Large intestine (tissue), 12 donors: ENCODE results near the gene GPER1. TPM values are rescaled to one million over a fixed set of nuclear protein-coding genes. Genes with fewer than 3 reads are reported as not detected.
"Not testable (repeated sequence)": the region's sequence is repeated elsewhere in the genome, so short reads cannot be mapped to it uniquely, and the experiment has no call there.

Source experiments
- DNase-seq, 2 donors: peaks; one replicate each; pipeline versions ENCODE4 v3.0.0 to v3.0.0-alpha.2; 2013
- H3K27ac ChIP-seq: one replicate; pipeline ENCODE4 v1.5.1; 2013; ENCODE audit warnings: low read length
- H3K27me3 ChIP-seq: 2 replicates; pipeline ENCODE4 v1.6.1; 2013; ENCODE audit warnings: low read length; ENCODE audit not compliant: control insufficient read depth, insufficient read depth
- H3K36me3 ChIP-seq: 2 replicates; pipeline ENCODE4 v1.6.1; 2013; ENCODE audit warnings: low read length; ENCODE audit not compliant: control insufficient read depth, insufficient read depth
- H3K4me1 ChIP-seq: one replicate; pipeline ENCODE4 v1.6.1; 2013; ENCODE audit warnings: low read length; ENCODE audit not compliant: control insufficient read depth, insufficient read depth
- H3K4me3 ChIP-seq: one replicate; pipeline ENCODE4 v1.5.1; 2013; ENCODE audit warnings: low read length
- H3K9me3 ChIP-seq: one replicate; pipeline ENCODE4 v1.6.1; 2013; ENCODE audit warnings: mild to moderate bottlenecking, low read depth, low read length, moderate library complexity; ENCODE audit not compliant: control insufficient read depth
- WGBS: methylation state at CpG from one replicate; pipeline ENCODE4 v1.1.5; 2013; ENCODE audit warnings: low lambda C conversion rate; ENCODE audit not compliant: insufficient coverage; 5-methylcytosine and 5-hydroxymethylcytosine counted together
- long read RNA-seq, 11 donors: transcript quantifications; one replicate each; lab custom pipeline, GENCODE V29; 2026
- polyA plus RNA-seq: library from polyadenylated mRNA; unstranded; fragments of 120-200 nt; gene quantifications from one replicate; pipeline ENCODE4 v1.2.1, GENCODE V29; 2013

The GPER1 gene
- 1.1 TPM for polyA plus RNA-seq
- long read RNA-seq, donor 1, partial matches to known transcripts = 0 of 2 reads
- long read RNA-seq, donor 1, other reads (novel, unspliced or antisense) = 0 of 2 reads
- long read RNA-seq, donor 2, partial matches to known transcripts = 0 of 2 reads
- long read RNA-seq, donor 2, other reads (novel, unspliced or antisense) = 0 of 2 reads
- long read RNA-seq, donor 3 = 0 reads
- long read RNA-seq, donor 4 = 0 reads
- long read RNA-seq, donor 5, partial matches to known transcripts = 0 of 1 reads
- long read RNA-seq, donor 5, other reads (novel, unspliced or antisense) = 0 of 1 reads
- long read RNA-seq, donor 6 = 0 reads
- long read RNA-seq, donor 7 = 0 reads
- long read RNA-seq, donor 8 = 0 reads
- long read RNA-seq, donor 9, partial matches to known transcripts = 0 of 1 reads
- long read RNA-seq, donor 9, other reads (novel, unspliced or antisense) = 0 of 1 reads
- long read RNA-seq, donor 10 = 0 reads
- long read RNA-seq, donor 11 = 0 reads

DNA sequence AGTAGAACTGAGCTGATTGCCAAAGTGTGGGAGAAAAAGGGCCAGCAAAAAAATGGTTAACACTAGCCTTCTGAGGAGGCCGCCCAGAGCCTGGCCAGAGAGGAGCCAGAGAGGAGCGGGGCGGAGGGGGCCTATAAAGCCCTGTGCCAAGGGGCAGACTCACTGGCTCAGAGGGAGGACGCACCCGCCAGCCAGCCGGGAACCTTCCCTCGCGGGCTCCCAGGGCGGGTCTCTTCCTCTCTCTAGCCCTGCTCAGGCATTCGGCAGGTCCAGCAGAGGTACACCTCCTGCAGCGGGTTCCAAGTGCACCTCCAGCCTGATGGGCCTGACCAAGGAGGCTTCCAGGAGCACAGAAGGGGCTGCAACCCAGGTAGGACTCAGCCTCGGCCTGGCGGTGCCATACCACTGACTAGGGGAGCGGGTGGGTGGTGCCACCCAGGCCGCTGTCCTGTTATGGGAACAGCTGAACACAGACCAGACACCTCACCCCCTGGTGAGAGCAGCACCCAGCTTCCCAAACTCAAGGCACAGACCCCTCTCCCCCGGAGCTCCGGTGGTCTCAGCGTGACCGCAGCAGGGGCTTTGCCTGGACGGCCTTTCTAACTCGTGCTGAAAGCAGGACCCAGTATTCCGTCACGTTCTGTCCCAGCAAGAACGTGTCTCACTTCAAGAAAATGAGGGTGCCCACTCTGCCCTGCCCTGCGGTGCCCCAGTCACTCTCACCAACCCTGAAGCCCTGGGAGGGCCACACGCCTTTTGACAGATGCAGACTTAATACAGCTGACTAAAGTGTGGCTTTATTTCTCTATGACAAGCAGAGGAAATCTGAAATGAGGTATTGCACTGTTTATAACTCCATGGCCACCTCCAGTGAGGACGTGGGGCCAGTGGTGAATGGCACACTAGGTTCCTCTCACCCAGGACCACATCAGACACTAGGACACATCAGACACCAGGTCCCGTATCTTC lies at the start of gene GPER1:
TSS of gene GPER1 (plus strand) at position 162 of the 969 bp plus-strand sequence. CDS start 3,616 bp downstream, outside the sequence.
- Histone ChIP-seq H3K27ac (no peak within 1 kb of the TSS), H3K4me1 (peaks cover 20% of the 10 kb centered on the region), H3K9me3 (peaks cover 6% of the 10 kb centered on the region), H3K36me3 (peaks cover 9% of the 10 kb centered on the region), H3K27me3 (peaks cover 2% of the 10 kb centered on the region), H3K4me3 (peak within 1 kb of the TSS; percentile 44)
- WGBS = no CpG with 5 or more reads among the region's 28 CpGs
- peak in 1 of 2 donors; percentile 47 for DNase-seq

DNA sequence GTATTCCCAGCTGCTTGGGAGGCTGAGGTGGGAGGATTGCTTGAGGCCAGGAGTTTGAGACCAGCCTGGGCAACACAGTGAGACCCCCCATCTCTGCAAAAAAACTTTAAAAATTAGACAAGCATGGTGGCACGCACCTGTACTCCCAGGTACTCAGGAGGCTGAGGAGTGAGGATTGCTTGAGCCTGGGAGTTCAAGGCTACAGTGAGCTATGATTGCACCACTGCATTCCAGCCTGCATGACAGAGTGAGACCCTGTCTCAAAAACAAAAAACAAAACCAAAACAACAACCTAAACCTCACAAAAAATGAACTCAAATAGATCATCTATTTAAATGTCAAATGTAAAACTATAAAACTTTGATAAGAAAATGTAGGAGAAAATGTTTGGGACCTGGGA lies 47.7 kb upstream of the GPER1 start:
- WGBS = no CpG with 5 or more reads among the region's 1 CpG
- DNase-seq, H3K4me3 ChIP-seq, H3K27ac ChIP-seq, H3K27me3 ChIP-seq, H3K36me3 ChIP-seq: not testable (repeated sequence)
- peaks cover 10% of the 10 kb centered on the region for H3K9me3 ChIP-seq
- peaks cover 18% of the 10 kb centered on the region for H3K4me1 ChIP-seq

DNA sequence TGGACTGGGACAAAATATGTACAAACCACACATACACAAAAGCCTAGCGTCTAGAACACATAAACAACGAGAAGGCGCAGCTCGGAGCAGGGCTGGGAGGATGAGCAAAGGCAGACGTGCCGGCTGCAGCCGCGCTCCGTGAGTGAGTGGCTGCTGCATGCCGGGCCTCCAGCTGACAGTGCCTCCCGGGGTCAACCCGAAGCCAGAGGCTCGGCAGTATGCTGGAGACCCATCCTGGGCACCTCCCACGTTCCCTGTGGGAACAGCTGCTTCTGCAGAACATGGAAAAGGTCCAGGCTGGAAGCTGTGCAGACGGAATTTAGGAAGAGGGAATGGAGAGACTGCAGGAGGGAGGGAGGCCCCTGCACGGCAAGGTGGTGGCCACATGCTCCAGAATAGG lies 47.1 kb upstream of the GPER1 start:
- H3K4me3 ChIP-seq = no peak overlapping the region
- no peaks in the 10 kb centered on the region for H3K27me3 ChIP-seq
- no peaks in the 10 kb centered on the region for H3K36me3 ChIP-seq
- H3K27ac ChIP-seq = no peak overlapping the region
- peaks cover 24% of the 10 kb centered on the region for H3K4me1 ChIP-seq
- WGBS = no CpG with 5 or more reads among the region's 16 CpGs
- H3K9me3 ChIP-seq = peaks cover 6% of the 10 kb centered on the region
- DNase-seq = peak; percentile 50 to 53

DNA sequence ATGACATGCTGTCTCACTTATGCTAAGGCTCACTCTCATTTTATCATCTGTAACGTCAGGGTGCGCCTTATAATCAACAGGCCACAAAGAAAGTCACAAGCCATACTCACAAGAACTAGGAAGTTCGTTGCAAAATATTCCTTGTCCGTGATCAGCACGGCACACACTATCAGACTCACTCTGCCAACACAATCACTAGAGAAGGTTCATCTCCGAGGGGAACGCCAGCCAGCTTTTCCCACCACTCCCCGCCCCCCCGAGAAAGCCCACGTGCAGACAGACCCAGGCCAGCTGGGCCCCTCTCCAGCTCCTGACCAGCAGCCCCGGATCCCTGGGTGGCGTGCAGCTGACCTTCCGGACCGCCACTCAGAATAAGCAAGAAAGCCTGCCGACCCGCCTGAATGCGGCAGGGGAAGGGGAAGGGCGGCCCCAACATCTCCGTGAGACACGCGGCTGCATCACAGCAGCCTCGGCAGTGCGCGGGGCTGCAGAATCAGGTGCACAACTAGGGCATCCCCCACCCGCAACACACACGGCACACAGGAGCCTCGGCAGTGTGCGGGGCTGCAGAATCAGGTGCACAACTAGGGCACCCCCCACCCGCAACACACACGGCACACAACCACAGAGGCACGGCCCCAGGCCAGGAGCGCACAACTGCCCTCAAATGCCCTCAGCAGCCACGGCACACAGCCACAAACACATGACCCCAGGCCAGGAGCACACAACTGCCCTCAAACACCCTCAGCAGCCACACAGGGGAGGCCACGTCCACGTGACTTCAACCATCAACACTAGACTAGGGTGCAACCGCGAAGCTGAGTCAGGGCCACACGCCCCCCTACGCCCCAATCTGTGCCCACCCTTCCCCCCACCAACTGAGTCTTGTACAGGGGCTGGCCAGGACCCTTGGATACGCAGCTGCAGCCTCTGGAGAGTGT lies 46.1 kb upstream of the GPER1 start:
- no CpG with 5 or more reads among the region's 40 CpGs for WGBS
- Histone ChIP-seq H3K36me3 (no peaks in the 10 kb centered on the region), H3K4me1 (peaks cover 34% of the 10 kb centered on the region), H3K4me3 (no peak overlapping the region), H3K9me3 (no peaks in the 10 kb centered on the region), H3K27me3 (no peaks in the 10 kb centered on the region), H3K27ac (no peak overlapping the region)
- no peak for DNase-seq

- H3K9me3 ChIP-seq = no peaks in the 10 kb centered on the region
- no CpG with 5 or more reads among the region's 7 CpGs for WGBS
- no peaks in the 10 kb centered on the region for H3K36me3 ChIP-seq
- DNase-seq = no peak
- H3K27me3 ChIP-seq = no peaks in the 10 kb centered on the region
- H3K4me3 ChIP-seq = no peak overlapping the region
- H3K27ac ChIP-seq = no peak overlapping the region
- H3K4me1 ChIP-seq = peaks cover 39% of the 10 kb centered on the region
Observed at GRCh38 chr7:1042492-1042833, 45.5 kb upstream of the GPER1 start.

DNA sequence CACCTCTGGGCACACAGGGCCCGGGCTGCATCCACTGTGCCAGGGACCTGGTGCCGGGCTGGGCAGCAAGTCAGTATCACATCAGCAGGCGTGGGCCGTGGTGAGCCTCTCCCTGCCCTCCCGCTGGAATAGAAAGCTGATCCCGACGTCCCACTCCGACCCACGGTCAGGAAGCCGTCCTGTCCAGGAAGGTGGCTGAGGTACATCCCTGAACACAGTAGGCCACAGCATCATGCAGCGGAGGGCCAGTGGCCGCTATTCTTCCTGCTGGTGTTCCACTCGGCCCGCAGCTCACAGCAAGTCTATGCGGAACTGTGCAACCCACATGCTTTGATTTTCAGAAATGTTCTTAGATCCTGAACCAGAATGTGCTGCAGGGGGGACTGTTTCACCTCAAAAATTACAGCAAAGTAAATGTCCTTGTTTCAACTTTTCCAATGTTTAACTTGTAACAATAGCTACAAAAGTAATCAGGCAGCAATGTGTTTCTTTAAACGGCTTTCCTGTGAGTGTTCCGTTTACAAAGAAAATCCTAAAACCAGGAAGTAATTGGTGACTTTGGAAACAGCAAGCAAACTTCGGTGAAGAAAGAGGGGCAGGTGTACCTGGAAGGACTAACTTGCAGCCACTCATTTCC lies 44.2 kb upstream of the GPER1 start:
- peak overlapping the region; percentile 85 for H3K27ac ChIP-seq
- peaks cover 39% of the 10 kb centered on the region for H3K4me1 ChIP-seq
- WGBS = 0% methylated on average over 1 of the region's 18 CpGs
- no peak for DNase-seq
- H3K4me3 ChIP-seq = peak overlapping the region; percentile 42
- H3K9me3 ChIP-seq = no peaks in the 10 kb centered on the region
- H3K27me3 ChIP-seq = no peaks in the 10 kb centered on the region
- H3K36me3 ChIP-seq = no peaks in the 10 kb centered on the region

DNA sequence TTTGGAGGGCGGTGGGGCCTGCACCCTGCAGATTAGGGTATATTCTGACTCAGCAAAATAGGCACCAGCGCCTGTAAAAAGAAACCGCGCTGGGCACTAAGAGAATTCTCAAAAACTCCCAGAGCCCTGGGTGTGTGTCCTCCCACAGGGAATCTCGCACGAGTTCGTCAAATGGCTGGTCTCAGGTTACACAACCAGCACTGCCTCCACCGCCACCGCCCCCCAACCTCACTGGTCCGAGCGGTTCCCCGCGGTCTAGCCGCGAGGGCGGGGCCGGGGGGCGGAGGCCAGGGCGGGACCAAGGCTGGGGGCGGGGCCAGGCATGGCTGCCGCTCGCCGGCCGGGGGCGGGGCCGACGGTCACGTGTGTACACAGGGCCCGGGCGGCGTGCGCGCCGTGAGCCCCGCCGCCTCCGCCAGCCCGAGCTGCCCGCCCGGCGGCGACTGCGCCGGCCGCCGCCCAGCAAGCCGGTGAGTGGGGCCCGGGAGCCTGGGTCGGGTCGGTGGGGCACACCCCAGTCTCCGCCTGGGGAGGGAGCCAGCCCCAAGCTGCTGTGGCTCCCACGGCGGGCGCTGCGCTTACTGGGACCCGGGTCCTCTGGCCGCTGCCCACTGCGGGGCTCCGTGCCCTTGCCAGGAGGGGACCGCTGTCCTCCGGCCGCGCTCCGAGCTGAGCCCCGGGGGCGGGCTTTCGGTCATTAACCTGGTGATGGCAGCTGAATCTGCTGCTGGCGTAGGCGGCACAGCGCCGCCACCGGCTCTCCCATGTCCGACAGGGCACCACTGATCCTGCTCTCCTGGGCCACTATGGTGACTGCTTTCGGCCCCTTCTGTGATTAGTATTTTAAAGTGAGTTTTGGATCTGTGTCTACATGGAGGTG lies 43.5 kb upstream of the GPER1 start, which contains the start of gene GPR146:
TSS of gene GPR146 (plus strand) at position 358 of the 880 bp plus-strand sequence. CDS start 12,970 bp downstream, outside the sequence.
- peak within 1 kb of the TSS; percentile 51 for H3K4me3 ChIP-seq
- H3K9me3 ChIP-seq = no peaks in the 10 kb centered on the region
- no peaks in the 10 kb centered on the region for H3K36me3 ChIP-seq
- no CpG with 5 or more reads among the region's 74 CpGs for WGBS
- DNase-seq = peak; percentile 90 to 93
- H3K27me3 ChIP-seq = no peaks in the 10 kb centered on the region
- H3K27ac ChIP-seq = peak within 1 kb of the TSS; percentile 85
- H3K4me1 ChIP-seq = peaks cover 39% of the 10 kb centered on the region

GRCh38 chr7:1045069-1046063 lies 42.5 kb upstream of the GPER1 start:
- Histone ChIP-seq H3K4me3 (peak overlapping the region; percentile 51), H3K4me1 (peaks cover 39% of the 10 kb centered on the region), H3K9me3 (no peaks in the 10 kb centered on the region), H3K36me3 (no peaks in the 10 kb centered on the region), H3K27ac (peak overlapping the region; percentile 52), H3K27me3 (no peaks in the 10 kb centered on the region)
- peak in 1 of 2 donors; percentile 68 for DNase-seq
- WGBS = 80% methylated on average over 1 of the region's 21 CpGs
